ENCODE measurements around the gene TAF10.

The TAF10 gene

GRCh38 chr11:6571434-6572008, 40.5 kb downstream of the TAF10 start:
- TF ChIP-seq, protein P1, sequence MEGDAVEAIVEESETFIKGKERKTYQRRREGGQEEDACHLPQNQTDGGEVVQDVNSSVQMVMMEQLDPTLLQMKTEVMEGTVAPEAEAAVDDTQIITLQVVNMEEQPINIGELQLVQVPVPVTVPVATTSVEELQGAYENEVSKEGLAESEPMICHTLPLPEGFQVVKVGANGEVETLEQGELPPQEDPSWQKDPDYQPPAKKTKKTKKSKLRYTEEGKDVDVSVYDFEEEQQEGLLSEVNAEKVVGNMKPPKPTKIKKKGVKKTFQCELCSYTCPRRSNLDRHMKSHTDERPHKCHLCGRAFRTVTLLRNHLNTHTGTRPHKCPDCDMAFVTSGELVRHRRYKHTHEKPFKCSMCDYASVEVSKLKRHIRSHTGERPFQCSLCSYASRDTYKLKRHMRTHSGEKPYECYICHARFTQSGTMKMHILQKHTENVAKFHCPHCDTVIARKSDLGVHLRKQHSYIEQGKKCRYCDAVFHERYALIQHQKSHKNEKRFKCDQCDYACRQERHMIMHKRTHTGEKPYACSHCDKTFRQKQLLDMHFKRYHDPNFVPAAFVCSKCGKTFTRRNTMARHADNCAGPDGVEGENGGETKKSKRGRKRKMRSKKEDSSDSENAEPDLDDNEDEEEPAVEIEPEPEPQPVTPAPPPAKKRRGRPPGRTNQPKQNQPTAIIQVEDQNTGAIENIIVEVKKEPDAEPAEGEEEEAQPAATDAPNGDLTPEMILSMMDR (IDR thresholded peaks at IDR 0.05; ENCODE audit: low read depth, low read length, missing control alignments), result no peak
- no peak for DNase-seq (ENCODE audit: low read depth)
- no peak overlapping the region for H3K4me3 ChIP-seq (ENCODE audit: low read depth, low read length)

DNA sequence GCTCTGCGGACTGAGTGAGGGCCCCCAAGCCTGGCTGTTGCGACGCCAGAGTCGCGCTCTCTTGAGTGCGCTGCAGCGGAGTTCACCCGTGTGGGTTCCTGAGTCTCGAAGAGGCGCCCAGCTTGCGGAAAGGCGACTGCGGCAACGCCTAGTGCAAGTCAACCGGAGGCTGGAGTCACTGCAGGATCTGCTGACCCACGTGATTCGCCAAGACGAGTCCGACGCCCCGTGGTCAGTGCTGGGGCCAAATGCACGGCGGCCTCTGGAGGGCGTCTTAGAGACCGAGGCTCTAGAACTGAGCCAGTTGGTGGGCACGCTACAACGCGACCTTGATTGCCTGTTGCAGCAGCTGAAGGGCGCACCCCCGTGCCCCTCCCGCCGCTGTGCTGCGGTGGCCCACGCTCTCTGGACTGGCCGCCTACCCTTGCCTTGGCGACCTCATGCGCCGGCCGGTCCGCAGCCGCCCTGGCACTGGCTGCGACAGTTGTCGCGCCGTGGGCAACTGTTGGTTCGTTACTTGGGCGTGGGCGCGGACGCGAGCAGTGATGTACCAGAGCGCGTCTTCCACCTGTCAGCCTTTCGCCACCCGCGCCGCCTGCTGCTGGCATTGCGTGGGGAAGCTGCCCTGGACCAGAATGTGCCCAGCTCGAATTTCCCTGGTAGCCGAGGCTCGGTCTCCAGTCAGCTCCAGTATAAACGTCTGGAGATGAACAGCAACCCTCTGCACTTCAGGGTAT, 41.2 kb downstream of the TAF10 start:
- TF ChIP-seq, protein P1 (IDR thresholded peaks at IDR 0.05; ENCODE audit: low read depth, low read length, missing control alignments), result no peak
- no peak overlapping the region for H3K4me3 ChIP-seq (ENCODE audit: low read depth, low read length)
- no peak for DNase-seq (ENCODE audit: low read depth)

DNA sequence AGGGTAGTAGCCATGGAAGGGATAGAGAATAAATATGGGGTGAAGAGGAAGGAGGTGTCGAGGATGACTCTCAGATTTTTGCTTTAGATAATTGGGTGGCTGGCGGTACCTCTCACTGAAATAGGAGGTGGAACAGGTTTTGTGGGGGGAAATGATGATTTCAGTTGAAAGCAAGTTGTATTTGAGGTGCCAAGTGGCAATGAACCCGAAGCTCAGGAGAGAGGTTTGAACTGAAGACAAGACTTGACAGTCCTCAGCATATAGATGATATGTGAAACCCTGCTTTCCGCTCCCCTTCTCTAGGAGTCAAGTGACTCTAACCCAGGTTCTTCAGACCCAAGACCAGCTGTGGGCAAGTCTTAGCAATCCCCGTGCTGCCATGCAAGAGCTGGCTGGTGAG, 42.3 kb downstream of the TAF10 start:
- no peak overlapping the region for H3K4me3 ChIP-seq (ENCODE audit: low read depth, low read length)
- DNase-seq (ENCODE audit: low read depth), result no peak
- TF ChIP-seq, protein P1 (IDR thresholded peaks at IDR 0.05; ENCODE audit: low read depth, low read length, missing control alignments), result no peak

DNA sequence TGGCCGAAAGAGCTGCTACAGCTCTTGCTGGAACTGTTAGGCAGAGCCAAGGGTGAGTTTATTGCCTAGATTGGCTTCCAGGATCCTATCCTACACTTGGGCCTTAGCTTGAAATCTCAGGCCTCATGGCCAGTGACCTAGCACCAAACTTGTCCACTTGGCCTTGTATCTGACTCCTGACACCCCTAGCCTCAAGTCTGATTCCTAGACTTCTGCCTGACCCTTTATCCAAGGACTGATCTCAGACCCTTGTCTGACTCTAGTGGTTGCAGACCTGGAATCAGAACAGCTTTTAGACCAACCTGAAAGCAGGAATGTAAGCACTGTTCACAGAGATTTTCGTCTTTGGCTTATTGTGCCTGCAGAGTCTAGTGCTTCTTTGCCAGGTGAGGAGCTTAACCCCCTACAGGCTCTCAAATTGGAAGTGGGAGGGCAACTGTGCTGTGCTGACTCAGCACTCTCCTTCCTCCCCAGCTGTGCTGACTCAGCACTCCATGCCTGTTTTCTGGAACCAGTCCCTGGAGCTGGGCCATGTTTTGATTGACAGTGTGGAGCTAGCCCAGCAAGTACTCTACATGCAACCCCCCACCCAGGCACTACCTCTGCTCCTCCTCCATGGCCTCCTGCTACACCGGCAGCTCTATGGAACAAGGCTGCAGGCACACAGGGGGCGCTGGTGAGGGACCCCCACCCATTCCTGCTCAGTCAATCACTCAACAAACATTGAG, 43.7 kb downstream of the TAF10 start:
- DNase-seq (ENCODE audit: low read depth), result no peak
- TF ChIP-seq, protein P1 (IDR thresholded peaks at IDR 0.05; ENCODE audit: low read depth, low read length, missing control alignments), result no peak
- no peak overlapping the region for H3K4me3 ChIP-seq (ENCODE audit: low read depth, low read length)

DNA sequence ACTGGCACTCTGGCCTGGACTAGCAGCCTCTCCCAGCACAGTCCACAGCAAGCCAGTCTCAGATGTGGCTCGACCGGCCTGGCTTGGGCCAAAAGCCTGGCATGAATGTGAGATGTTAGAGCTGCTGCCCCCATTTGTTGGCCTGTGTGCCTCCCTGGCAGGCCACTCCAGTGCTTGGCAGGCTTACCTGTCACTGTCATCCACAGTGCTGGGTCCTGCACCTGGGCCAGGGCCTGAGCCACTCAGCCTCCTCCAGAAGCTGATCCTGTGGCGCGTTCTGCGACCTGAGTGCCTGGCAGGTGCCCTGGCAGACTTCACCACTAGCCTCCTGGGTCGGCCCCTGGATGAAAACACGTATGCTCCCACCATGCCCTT, 44.7 kb downstream of the TAF10 start:
- TF ChIP-seq, protein P1 (IDR thresholded peaks at IDR 0.05; ENCODE audit: low read depth, low read length, missing control alignments), result no peak
- no peak for DNase-seq (ENCODE audit: low read depth)

DNA sequence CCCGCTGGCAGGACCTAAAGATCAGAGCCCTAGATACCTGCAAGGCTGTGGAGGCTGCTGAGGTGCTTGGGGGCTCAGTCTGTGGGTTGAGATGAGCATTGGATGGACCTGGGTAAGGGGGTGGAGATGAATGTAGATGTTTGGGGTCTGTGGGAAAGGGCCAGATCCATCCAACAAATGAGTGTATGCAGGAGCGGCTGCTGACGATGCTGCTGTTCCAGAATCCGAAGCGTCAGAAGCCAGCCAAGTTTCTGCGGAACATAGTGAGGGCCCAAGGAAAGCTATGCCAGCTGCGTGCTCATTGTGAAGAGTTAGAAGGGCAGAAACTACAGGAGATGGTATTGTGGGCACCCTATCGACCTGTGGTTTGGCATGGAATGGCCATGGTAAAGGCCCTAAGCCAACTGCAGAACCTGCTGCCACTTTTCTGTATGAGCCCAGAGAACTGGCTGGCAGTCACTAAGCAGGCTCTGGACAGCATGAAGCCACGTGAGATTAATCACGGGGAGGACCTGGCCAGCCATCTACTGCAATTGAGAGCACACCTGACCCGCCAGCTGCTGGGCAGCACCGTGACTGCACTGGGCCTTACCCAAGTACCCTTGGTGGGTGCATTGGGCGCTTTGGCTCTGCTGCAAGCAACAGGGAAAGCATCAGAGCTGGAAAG, 45.2 kb downstream of the TAF10 start:
- DNase-seq (ENCODE audit: low read depth), result no peak
- H3K4me3 ChIP-seq (ENCODE audit: low read depth, low read length), result no peak overlapping the region
- TF ChIP-seq, protein P1 (IDR thresholded peaks at IDR 0.05; ENCODE audit: low read depth, low read length, missing control alignments), result no peak

More for the DNA sequence above, 44.7 kb downstream of the TAF10 start:
- H3K4me3 ChIP-seq (ENCODE audit: low read depth, low read length), result no peak overlapping the region
